ENCODE results near the gene CDK10.

CDK10 gene, protein sequence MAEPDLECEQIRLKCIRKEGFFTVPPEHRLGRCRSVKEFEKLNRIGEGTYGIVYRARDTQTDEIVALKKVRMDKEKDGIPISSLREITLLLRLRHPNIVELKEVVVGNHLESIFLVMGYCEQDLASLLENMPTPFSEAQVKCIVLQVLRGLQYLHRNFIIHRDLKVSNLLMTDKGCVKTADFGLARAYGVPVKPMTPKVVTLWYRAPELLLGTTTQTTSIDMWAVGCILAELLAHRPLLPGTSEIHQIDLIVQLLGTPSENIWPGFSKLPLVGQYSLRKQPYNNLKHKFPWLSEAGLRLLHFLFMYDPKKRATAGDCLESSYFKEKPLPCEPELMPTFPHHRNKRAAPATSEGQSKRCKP

DNA sequence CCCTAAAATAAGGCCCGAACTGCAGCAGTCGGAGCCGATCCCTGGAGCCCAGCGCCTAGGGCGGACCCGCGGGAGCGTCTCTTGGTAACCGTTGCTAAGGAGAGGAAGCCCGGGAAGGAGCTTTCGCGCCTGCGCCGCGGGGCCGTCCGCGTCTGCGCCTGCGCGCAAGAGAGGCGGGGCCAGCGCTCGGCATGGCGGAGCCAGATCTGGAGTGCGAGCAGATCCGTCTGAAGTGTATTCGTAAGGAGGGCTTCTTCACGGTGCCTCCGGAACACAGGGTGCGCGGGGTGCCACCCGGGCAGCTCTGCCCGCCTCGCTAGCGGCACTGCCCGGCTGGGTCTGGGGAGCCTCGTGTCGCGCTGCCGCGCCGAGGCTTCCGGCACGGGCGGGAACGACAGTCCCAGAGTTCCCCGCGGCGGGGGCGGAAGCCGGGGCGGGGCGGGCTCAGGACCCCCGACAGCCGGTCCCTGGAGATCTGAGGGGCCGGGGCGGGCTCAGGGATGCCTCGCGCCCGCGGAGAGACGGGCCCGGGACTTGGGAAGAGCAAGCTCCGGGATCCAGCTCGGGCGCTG, at the start of gene CDK10:
Gene CDK10, plus strand, starts transcription at position 170 of the 572 bp plus-strand sequence. Its CDS starts 22 bp downstream, at position 192.
- H3K27me3 Mint-ChIP-seq (ENCODE audit: low read depth, poor library complexity), result no peaks in the 10 kb centered on the region
- H3K9me3 Mint-ChIP-seq, result peaks cover 44% of the 10 kb centered on the region
- H3K4me1 Mint-ChIP-seq, result peaks cover 9% of the 10 kb centered on the region
- peaks cover 66% of the 10 kb centered on the region for H3K36me3 Mint-ChIP-seq (ENCODE audit: low read depth)
- peak; percentile 97 for DNase-seq
- H3K27ac Mint-ChIP-seq, result peak within 1 kb of the TSS; percentile 85
- no peak for TF ChIP-seq CTCF (IDR thresholded peaks at IDR 0.05)
- peak within 1 kb of the TSS; percentile 87 for H3K4me3 Mint-ChIP-seq

DNA sequence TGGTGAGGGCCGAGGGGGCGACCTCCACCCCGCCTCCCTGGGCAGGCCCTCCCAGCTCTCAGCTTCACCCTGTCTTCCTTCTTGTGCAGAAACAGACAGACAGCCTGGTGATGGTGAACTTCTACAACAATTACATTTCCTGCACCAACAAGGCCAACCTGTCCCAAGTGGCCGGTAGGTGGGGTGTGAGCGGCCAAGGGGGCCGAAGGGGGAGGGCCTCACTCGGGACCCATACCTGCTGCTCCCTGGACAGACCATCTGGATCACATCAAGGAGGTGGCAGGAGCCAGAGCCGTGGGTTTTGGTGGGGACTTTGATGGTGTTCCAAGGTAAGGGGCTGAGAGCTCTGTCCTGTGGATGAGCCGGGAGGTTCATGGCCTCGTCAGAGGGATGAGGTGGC, 49.1 kb upstream of the CDK10 start:
- TF ChIP-seq CTCF (IDR thresholded peaks at IDR 0.05), result no peak
- DNase-seq, result no peak
- no peaks in the 10 kb centered on the region for H3K36me3 Mint-ChIP-seq (ENCODE audit: low read depth)
- no peaks in the 10 kb centered on the region for H3K9me3 Mint-ChIP-seq
- peaks cover 38% of the 10 kb centered on the region for H3K27me3 Mint-ChIP-seq (ENCODE audit: low read depth, poor library complexity)
- H3K4me3 Mint-ChIP-seq, result no peak overlapping the region
- H3K27ac Mint-ChIP-seq, result no peak overlapping the region
- H3K4me1 Mint-ChIP-seq, result peaks cover 16% of the 10 kb centered on the region

GRCh38 chr16:89638455-89638854, 48.0 kb upstream of the CDK10 start:
- Mint-ChIP-seq H3K9me3 (no peaks in the 10 kb centered on the region), H3K4me3 (no peak overlapping the region), H3K27ac (no peak overlapping the region), H3K27me3 (ENCODE audit: low read depth, poor library complexity) (peaks cover 29% of the 10 kb centered on the region), H3K4me1 (peaks cover 16% of the 10 kb centered on the region), H3K36me3 (ENCODE audit: low read depth) (no peaks in the 10 kb centered on the region)
- no peak for DNase-seq
- no peak for TF ChIP-seq CTCF (IDR thresholded peaks at IDR 0.05)

DNA sequence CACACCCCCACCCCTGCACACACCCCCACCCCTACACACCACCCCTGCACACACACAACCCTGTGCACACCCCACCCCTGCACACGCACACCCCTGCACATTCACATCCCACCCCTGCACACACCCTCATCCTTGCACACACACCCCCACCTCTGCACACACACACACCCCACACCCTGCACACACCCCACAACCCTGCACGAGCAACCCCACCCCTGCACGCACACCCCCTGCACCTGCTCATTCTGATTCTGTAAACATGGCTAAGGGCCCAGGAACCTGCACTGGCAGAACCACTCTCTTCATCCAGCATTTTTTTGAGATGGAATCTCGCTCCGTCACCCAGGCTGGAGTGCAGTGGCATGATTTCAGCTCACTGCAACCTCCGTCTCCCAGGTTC, 47.1 kb upstream of the CDK10 start:
- no peaks in the 10 kb centered on the region for H3K36me3 Mint-ChIP-seq (ENCODE audit: low read depth)
- DNase-seq, result no peak
- H3K4me1 Mint-ChIP-seq, result peaks cover 16% of the 10 kb centered on the region
- H3K4me3 Mint-ChIP-seq, result no peak overlapping the region
- no peaks in the 10 kb centered on the region for H3K9me3 Mint-ChIP-seq
- H3K27me3 Mint-ChIP-seq (ENCODE audit: low read depth, poor library complexity), result peaks cover 20% of the 10 kb centered on the region
- H3K27ac Mint-ChIP-seq, result no peak overlapping the region
- no peak for TF ChIP-seq CTCF (IDR thresholded peaks at IDR 0.05)

DNA sequence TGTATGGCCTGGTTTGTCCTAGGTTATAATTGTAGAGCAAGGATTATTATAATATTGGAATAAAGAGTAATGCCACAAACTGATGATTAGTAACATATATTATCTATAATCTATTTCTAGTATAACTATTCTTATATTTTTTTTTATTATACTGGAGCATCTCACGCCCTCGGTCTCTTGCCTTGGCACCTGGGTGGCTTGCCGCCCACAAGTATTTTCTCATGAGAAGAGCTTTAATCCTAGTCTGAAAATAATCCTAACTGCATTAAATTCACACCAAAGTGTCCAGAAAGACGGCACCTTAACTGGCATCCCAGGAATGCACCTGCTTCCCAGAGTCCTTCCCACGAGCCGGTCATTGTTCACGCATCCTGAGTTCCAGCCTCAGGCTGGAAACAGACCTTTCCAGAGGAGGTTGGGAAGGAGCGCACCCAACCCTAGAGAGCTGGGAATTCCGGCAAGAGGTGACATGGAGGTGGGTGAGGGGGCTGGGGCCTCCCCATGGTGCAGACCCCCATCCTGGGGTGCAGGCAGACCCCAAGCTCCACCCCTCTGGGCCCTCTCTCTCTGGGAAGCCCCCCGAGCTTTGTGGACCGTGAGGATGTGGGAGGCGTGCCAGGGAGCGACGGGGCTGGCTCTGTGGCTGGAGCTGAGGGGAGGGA, 44.9 kb upstream of the CDK10 start:
- DNase-seq, result no peak
- no peak for TF ChIP-seq CTCF (IDR thresholded peaks at IDR 0.05)
- Mint-ChIP-seq H3K36me3 (ENCODE audit: low read depth) (no peaks in the 10 kb centered on the region), H3K27me3 (ENCODE audit: low read depth, poor library complexity) (no peaks in the 10 kb centered on the region), H3K9me3 (no peaks in the 10 kb centered on the region), H3K4me1 (peaks cover 16% of the 10 kb centered on the region), H3K27ac (no peak overlapping the region), H3K4me3 (peak overlapping the region; percentile 63)
